Stomach (tissue), 4 donors: ENCODE results near the gene IFT27.

Source experiments
- EP300 ChIP-seq: sonication (generic); formaldehyde crosslinking; IDR thresholded peaks from one replicate; pipeline ENCODE4 v1.6.1; 2017; ENCODE audit warnings: antibody characterized with exemption
- POLR2A ChIP-seq, 4 donors: fragments of 450-650 bp; IDR thresholded peaks; one replicate each; pipeline ENCODE4 v1.6.1; 2016; ENCODE audit warnings: antibody characterized with exemption in 4 of 4, control low read depth in 2 of 4, mild to moderate bottlenecking in 1 of 4, moderate library complexity in 1 of 4
- POLR2AphosphoS5 ChIP-seq, 3 donors: sonication (generic); formaldehyde crosslinking; IDR thresholded peaks; one replicate each; pipeline ENCODE4 v1.6.1; 2016; ENCODE audit warnings: antibody characterized with exemption in 3 of 3
- TF ChIP-seq, protein P1 (sequence below), 7 experiments: fragments of 450-650 bp in 4 of 7; fragments of 200-600 bp in 3 of 7; sonication (generic) in 3 of 7; IDR thresholded peaks; one replicate each; pipeline ENCODE4 v1.5.1; 2016 to 2019; ENCODE audit warnings: antibody characterized with exemption in 7 of 7, control low read depth in 2 of 7, mild to moderate bottlenecking in 1 of 7

DNA sequence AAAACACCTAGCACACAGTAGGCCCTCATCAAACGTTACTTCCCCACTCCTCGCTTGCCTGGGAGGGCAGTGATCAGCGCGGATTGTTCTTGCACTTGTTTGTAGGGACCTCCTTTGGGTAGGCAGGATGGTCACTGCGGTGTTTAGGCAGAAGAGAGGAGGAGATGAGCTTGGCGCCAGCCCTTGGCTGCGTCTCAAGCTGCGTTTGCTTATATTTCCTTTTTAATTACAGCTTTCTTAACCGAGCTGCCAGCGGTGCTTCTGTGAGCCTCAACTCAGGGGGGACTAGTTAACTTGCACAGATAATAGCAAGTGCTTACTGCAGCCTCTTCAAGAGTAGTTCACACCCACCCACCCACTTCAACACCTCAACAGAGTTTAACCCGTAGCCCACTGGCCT, 15.1 kb downstream of the IFT27 start:
- TF ChIP-seq EP300 = no peak
- TF ChIP-seq, protein P1, sequence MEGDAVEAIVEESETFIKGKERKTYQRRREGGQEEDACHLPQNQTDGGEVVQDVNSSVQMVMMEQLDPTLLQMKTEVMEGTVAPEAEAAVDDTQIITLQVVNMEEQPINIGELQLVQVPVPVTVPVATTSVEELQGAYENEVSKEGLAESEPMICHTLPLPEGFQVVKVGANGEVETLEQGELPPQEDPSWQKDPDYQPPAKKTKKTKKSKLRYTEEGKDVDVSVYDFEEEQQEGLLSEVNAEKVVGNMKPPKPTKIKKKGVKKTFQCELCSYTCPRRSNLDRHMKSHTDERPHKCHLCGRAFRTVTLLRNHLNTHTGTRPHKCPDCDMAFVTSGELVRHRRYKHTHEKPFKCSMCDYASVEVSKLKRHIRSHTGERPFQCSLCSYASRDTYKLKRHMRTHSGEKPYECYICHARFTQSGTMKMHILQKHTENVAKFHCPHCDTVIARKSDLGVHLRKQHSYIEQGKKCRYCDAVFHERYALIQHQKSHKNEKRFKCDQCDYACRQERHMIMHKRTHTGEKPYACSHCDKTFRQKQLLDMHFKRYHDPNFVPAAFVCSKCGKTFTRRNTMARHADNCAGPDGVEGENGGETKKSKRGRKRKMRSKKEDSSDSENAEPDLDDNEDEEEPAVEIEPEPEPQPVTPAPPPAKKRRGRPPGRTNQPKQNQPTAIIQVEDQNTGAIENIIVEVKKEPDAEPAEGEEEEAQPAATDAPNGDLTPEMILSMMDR (IDR thresholded peaks at IDR 0.05) = no peak
- no peak for TF ChIP-seq POLR2AphosphoS5 (IDR thresholded peaks at IDR 0.05)
- TF ChIP-seq POLR2A (IDR thresholded peaks at IDR 0.05) = no peak
